SK-N-SH (cell line): Measurements from ENCODE around the gene PRPF40B. TPM values are rescaled to one million over a fixed set of nuclear protein-coding genes. Genes with fewer than 3 reads are reported as not detected.
A peak's percentile ranks its signal among the peaks of the same experiment; 100 is the strongest.

Source experiments
- CTCF ChIA-PET: fragments of 300-600, 350-600 bp; formaldehyde crosslinking; extraction: SDS; loops from one replicate; lab custom pipeline; 2021; lab: Yijun Ruan, JAX
- POLR2A ChIA-PET: fragments of 350-600 bp; sonication (Branson Sonifier 250); formaldehyde crosslinking; extraction: SDS; loops from one replicate; lab custom pipeline; 2020; ENCODE audit warnings: antibody characterized with exemption, inconsistent platforms; lab: Yijun Ruan, JAX
- DNase-seq: peaks from one replicate; pipeline ENCODE4 v3.0.0; 2012
- H2AFZ ChIP-seq: fragments of 200-600 bp; sonication (generic); 2 replicates; pipeline ENCODE4 v1.8.1; 2016; ENCODE audit warnings: antibody characterized with exemption, mild to moderate bottlenecking, low read depth
- H3F3A ChIP-seq: fragments of 200-600 bp; sonication (generic); replicated peaks from 2 replicates; pipeline ENCODE3; 2016; ENCODE audit warnings: antibody characterized with exemption, mild to moderate bottlenecking; ENCODE audit not compliant: insufficient read depth
- H3K27ac ChIP-seq, 2 experiments: fragments of 200-500 bp in 1 of 2; fragments of 200-600 bp in 1 of 2; sonication (Bioruptor generic) in 1 of 2; sonication (generic), shearing (Covaris generic) in 1 of 2; 2 replicates each; pipeline versions ENCODE4 v1.5.1 to v1.6.1; 2014 to 2016; ENCODE audit warnings: low read depth in 2 of 2, inconsistent platforms in 1 of 2, low read length in 1 of 2, mild to moderate bottlenecking in 1 of 2, mixed read lengths in 1 of 2
- H3K27me3 ChIP-seq: fragments of 200-600 bp; sonication (generic), shearing (Covaris generic); 2 replicates; pipeline ENCODE4 v1.6.1; 2016; ENCODE audit warnings: mixed run types; ENCODE audit not compliant: insufficient read depth
- H3K36me3 ChIP-seq, 2 experiments: fragments of 200-500 bp in 1 of 2; fragments of 200-600 bp in 1 of 2; sonication (Bioruptor generic) in 1 of 2; sonication (generic) in 1 of 2; replicated peaks in 1 of 2; 2 replicates each; pipeline versions ENCODE3 to v1.5.1; 2014 to 2016; ENCODE audit warnings: low read length in 1 of 2, mild to moderate bottlenecking in 1 of 2; ENCODE audit not compliant: insufficient read depth in 2 of 2, control insufficient read depth in 1 of 2
- H3K4me1 ChIP-seq, 2 experiments: fragments of 200-500 bp in 1 of 2; fragments of 200-600 bp in 1 of 2; sonication (Bioruptor generic) in 1 of 2; sonication (generic), shearing (Covaris generic) in 1 of 2; 2 replicates each; pipeline versions ENCODE4 v1.5.1 to v1.6.1; 2014 to 2016; ENCODE audit warnings: low read depth in 1 of 2, low read length in 1 of 2, mixed run types in 1 of 2; ENCODE audit not compliant: insufficient read depth in 2 of 2, control insufficient read depth in 1 of 2
- H3K4me2 ChIP-seq: fragments of 200-600 bp; sonication (generic), shearing (Covaris generic); 2 replicates; pipeline ENCODE4 v1.6.1; 2017; ENCODE audit warnings: mixed run types
- H3K4me3 ChIP-seq, 2 experiments: fragments of 200-500 bp in 1 of 2; fragments of 200-600 bp in 1 of 2; sonication (Bioruptor generic) in 1 of 2; sonication (generic), shearing (Covaris generic) in 1 of 2; 2 replicates each; pipeline versions ENCODE4 v1.5.1 to v1.8.1; 2014 to 2016; ENCODE audit warnings: low read depth in 2 of 2, inconsistent platforms in 1 of 2, low read length in 1 of 2, mild to moderate bottlenecking in 1 of 2, mixed read lengths in 1 of 2, moderate library complexity in 1 of 2
- H3K79me2 ChIP-seq: fragments of 200-600 bp; sonication (generic); 2 replicates; pipeline ENCODE4 v1.8.1; 2017; ENCODE audit warnings: mild to moderate bottlenecking; ENCODE audit not compliant: insufficient read depth
- H3K9ac ChIP-seq: fragments of 200-600 bp; sonication (generic); 2 replicates; pipeline ENCODE4 v1.6.1; 2017; ENCODE audit warnings: mixed run types
- H3K9me2 ChIP-seq: fragments of 200-600 bp; sonication (generic); 2 replicates; pipeline ENCODE4 v1.6.1; 2017; ENCODE audit warnings: mixed run types
- H3K9me3 ChIP-seq: fragments of 200-600 bp; sonication (generic); 2 replicates; pipeline ENCODE4 v1.6.1; 2017; ENCODE audit warnings: mixed run types, mild to moderate bottlenecking, moderate library complexity
- H4K20me1 ChIP-seq: fragments of 200-600 bp; sonication (generic); 2 replicates; pipeline ENCODE4 v1.6.1; 2017; ENCODE audit warnings: mild to moderate bottlenecking, mixed run types; ENCODE audit not compliant: insufficient read depth
- CHD2 ChIP-seq: fragments of 150-350 bp; IDR thresholded peaks from 2 replicates; pipeline ENCODE4 v1.6.1; 2018; ENCODE audit warnings: low read length; ENCODE audit not compliant: partially characterized antibody
- EP300 ChIP-seq, 2 experiments: IDR thresholded peaks; 2 replicates each; pipeline versions ENCODE4 v1.4.0 to v1.6.1; 2012; ENCODE audit warnings: borderline replicate concordance in 1 of 2, low read depth in 1 of 2, low read length in 1 of 2
- FOSL2 ChIP-seq: IDR thresholded peaks from 2 replicates; pipeline ENCODE4 v1.4.0; 2012; ENCODE audit warnings: low read depth, mild to moderate bottlenecking, moderate library complexity, borderline replicate concordance
- FOXJ3 ChIP-seq: sonication (generic); formaldehyde crosslinking; IDR thresholded peaks from 2 replicates; pipeline ENCODE4 v1.5.1; 2020; ENCODE audit warnings: mild to moderate bottlenecking, missing genetic modification reagents
- GABPA ChIP-seq: IDR thresholded peaks from 2 replicates; pipeline ENCODE4 v1.4.0; 2012; ENCODE audit warnings: low read depth, mild to moderate bottlenecking
- MEF2A ChIP-seq: IDR thresholded peaks from 2 replicates; pipeline ENCODE4 v1.4.0; 2012; ENCODE audit warnings: low read depth, borderline replicate concordance
- RAD21 ChIP-seq: IDR thresholded peaks from 2 replicates; pipeline ENCODE4 v1.6.1; 2012; ENCODE audit warnings: mild to moderate bottlenecking, low read length
- RXRA ChIP-seq: IDR thresholded peaks from 2 replicates; pipeline ENCODE4 v1.4.0; 2012; ENCODE audit warnings: low read depth, mild to moderate bottlenecking, borderline replicate concordance
- TAF1 ChIP-seq: IDR thresholded peaks from 2 replicates; pipeline ENCODE4 v1.6.1; 2012; ENCODE audit warnings: low read depth, mild to moderate bottlenecking, low read length, moderate library complexity, borderline replicate concordance
- TCF12 ChIP-seq: IDR thresholded peaks from 2 replicates; pipeline ENCODE4 v1.4.0; 2012
- WGBS: methylation state at CpG from one replicate; pipeline ENCODE4 v1.1.6; 2017; ENCODE audit warnings: low lambda C conversion rate; 5-methylcytosine and 5-hydroxymethylcytosine counted together
- polyA plus RNA-seq, 3 experiments: library from polyadenylated mRNA; depleted of rRNA; stranded (reverse); fragments of >200 nt; gene quantifications; 2 replicates each; pipeline ENCODE4 v1.2.3, GENCODE V29; 2012
- TF ChIP-seq, protein P1 (sequence below): IDR thresholded peaks from 2 replicates; pipeline ENCODE4 v1.4.0; 2012; ENCODE audit warnings: low read depth, borderline replicate concordance
- TF ChIP-seq, protein P2 (sequence below): fragments of 150-350 bp; IDR thresholded peaks from 2 replicates; pipeline ENCODE4 v1.6.1; 2016; ENCODE audit warnings: mild to moderate bottlenecking, low read depth, low read length
- TF ChIP-seq, protein P3 (sequence below): IDR thresholded peaks from 2 replicates; pipeline ENCODE4 v1.4.0; 2012; ENCODE audit warnings: low read depth

PRPF40B gene
- polyA plus RNA-seq, 1 of the 3 experiments (the other 2 are of a cell fraction): 27.0 TPM

DNA sequence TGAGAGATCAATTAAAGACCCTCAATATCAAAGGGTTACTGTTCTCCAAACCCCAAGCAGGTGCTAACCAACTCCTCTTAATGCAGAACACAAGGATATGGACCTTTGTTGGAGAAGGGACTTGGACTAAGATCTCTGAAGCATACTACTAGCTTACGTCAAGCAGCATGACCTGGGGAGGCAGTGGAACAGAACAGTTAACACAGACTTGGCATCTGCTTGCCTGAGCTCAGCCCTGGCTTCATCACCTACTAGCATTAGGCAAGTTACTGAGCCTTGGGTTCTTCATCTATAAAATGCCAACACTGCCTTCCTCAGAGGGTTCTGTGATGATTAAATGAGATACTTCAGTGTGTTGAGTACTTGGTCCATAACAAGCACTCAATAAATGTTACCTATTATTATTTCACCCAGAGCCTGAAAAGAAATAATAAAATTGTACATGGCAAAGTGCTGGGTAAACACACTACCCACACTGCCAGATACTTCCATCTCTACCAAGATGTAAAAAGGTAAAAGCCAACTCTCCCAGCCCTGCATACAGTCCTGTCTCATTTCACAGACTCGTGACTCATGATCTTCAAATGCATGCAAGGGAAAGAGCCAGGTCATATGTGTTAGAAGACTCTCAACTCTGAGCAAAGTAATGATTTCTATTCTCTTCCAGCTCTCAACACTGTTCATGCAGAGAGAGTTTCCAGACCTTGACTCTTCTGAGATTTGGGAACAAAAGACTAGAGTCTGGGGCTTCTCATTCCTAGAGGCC, 44.1 kb downstream of the PRPF40B start:
- POLR2A ChIA-PET: no interaction called here
- 90% methylated on average over 2 of the region's 2 CpGs for WGBS
- Histone ChIP-seq H3K4me2 (no peak overlapping the region; the same call in 1 of the 2 replicates), H4K20me1 (no peaks in the 10 kb centered on the region), H3K27me3 (no peaks in the 10 kb centered on the region), H3K4me1 (peaks cover 34 to 37% of the 10 kb centered on the region in 2 experiments; a peak in 3 of 4 replicates), H2AFZ (no peak overlapping the region), H3F3A (peaks cover 14% of the 10 kb centered on the region), H3K9me3 (no peaks in the 10 kb centered on the region), H3K27ac (peak overlapping the region in 1 of 2 experiments; percentile 35; a peak in 2 of 4 replicates), H3K36me3 (no peaks in the 10 kb centered on the region), H3K4me3 (no peak overlapping the region), H3K79me2 (peaks cover 77% of the 10 kb centered on the region), H3K9ac (no peak overlapping the region), H3K9me2 (no peaks in the 10 kb centered on the region)
- DNase-seq: no peak
- TF ChIP-seq GABPA: no peak
- TF ChIP-seq FOSL2: peak; percentile 25; the same call in 1 of the 2 replicates
- CTCF ChIA-PET: interaction anchor here (0.6 to 1.3 kb wide), 5 partner anchors 23 to 110 kb away, joined by 3 to 4 read pairs (median 4); no protein-coding TSS in a partner anchor

DNA sequence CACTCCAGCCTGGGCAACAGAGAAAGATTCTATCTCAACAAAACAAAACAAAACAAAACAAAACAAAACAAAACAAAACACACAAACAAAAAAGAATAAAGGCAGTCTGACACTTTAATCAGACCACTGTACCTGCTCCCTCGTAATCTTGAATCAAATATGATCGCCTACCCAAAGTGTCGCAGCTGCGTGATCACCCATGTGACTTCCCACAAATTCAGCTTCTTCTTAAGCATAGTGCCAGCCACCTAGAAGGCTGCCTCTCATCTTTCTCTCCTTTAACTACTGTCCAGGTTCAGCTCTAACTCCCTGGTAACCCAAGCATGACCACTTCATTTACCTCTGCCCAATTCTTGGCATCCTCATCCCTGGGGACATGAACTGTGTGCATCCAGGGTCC, 46.4 kb downstream of the PRPF40B start:
- peaks cover 37 to 43% of the 10 kb centered on the region in 2 experiments for H3K4me1 ChIP-seq
- TF ChIP-seq TAF1 (no peak), CHD2 (no peak), RAD21 (no peak), FOXJ3 (CRISPR knock-in tag) (no peak), TCF12 (no peak), RXRA (no peak), MEF2A (no peak), EP300 (IDR thresholded peaks at IDR 0.05; ENCODE audit: borderline replicate concordance in 1 of 2, low read depth in 1 of 2, low read length in 1 of 2) (no peak), FOSL2 (no peak)
- TF ChIP-seq, protein P1, sequence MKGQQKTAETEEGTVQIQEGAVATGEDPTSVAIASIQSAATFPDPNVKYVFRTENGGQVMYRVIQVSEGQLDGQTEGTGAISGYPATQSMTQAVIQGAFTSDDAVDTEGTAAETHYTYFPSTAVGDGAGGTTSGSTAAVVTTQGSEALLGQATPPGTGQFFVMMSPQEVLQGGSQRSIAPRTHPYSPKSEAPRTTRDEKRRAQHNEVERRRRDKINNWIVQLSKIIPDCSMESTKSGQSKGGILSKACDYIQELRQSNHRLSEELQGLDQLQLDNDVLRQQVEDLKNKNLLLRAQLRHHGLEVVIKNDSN: no peak
- TF ChIP-seq, protein P2, sequence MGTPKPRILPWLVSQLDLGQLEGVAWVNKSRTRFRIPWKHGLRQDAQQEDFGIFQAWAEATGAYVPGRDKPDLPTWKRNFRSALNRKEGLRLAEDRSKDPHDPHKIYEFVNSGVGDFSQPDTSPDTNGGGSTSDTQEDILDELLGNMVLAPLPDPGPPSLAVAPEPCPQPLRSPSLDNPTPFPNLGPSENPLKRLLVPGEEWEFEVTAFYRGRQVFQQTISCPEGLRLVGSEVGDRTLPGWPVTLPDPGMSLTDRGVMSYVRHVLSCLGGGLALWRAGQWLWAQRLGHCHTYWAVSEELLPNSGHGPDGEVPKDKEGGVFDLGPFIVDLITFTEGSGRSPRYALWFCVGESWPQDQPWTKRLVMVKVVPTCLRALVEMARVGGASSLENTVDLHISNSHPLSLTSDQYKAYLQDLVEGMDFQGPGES: no peak
- TF ChIP-seq, protein P3, sequence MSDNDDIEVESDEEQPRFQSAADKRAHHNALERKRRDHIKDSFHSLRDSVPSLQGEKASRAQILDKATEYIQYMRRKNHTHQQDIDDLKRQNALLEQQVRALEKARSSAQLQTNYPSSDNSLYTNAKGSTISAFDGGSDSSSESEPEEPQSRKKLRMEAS: no peak
- no peak overlapping the region for H3K4me3 ChIP-seq
- no peaks in the 10 kb centered on the region for H3K9me2 ChIP-seq
- DNase-seq: no peak
- H3K9ac ChIP-seq: no peak overlapping the region
- no peak overlapping the region for H3K27ac ChIP-seq
- H3K36me3 ChIP-seq: no peaks in the 10 kb centered on the region
- POLR2A ChIA-PET: no interaction called here
- H4K20me1 ChIP-seq: no peaks in the 10 kb centered on the region
- peaks cover 72% of the 10 kb centered on the region for H3K79me2 ChIP-seq
- no peaks in the 10 kb centered on the region for H3K27me3 ChIP-seq
- H3F3A ChIP-seq: peaks cover 16% of the 10 kb centered on the region
- no peaks in the 10 kb centered on the region for H3K9me3 ChIP-seq
- CTCF ChIA-PET: no interaction called here
- no peak overlapping the region for H2AFZ ChIP-seq
- H3K4me2 ChIP-seq: no peak overlapping the region
- 94% methylated on average over 4 of the region's 4 CpGs for WGBS
